Lower leg skin (tissue), 4 donors: ENCODE results near the gene IQCC. TPM values are rescaled to one million over a fixed set of nuclear protein-coding genes. Genes with fewer than 3 reads are reported as not detected.

Source experiments
- DNase-seq, 2 donors: peaks; one replicate each; pipeline ENCODE4 v3.0.0-alpha.2; 2019; ENCODE audit warnings: low spot score in 2 of 2
- H3K4me3 ChIP-seq: fragments of 200-600 bp; sonication (generic); 2 replicates; pipeline ENCODE4 v1.5.1; 2017; ENCODE audit warnings: mild to moderate bottlenecking, low read depth; ENCODE audit not compliant: poor library complexity, severe bottlenecking
- POLR2A ChIP-seq, 2 donors: fragments of 450-650 bp; IDR thresholded peaks; one replicate each; pipeline ENCODE4 v1.6.1; 2016 to 2017; ENCODE audit warnings: antibody characterized with exemption in 2 of 2, mild to moderate bottlenecking in 1 of 2, moderate library complexity in 1 of 2
- WGBS, 2 donors: methylation state at CpG; one replicate each; pipeline ENCODE4 v1.1.5; 2018; 5-methylcytosine and 5-hydroxymethylcytosine counted together
- intact Hi-C: fragments of 100-400 bp; cut with DNase I; formaldehyde crosslinking; loops from one replicate; pipeline ENCODE4 v1.15.0; 2023; ENCODE audit warnings: low total_unique reads
- total RNA-seq, 4 donors: library from RNA; depleted of rRNA; stranded (reverse); fragments of >200 nt; gene quantifications; one replicate each; pipeline ENCODE4 v1.1.0, GENCODE V29; 2016
- TF ChIP-seq, protein P1 (sequence below), 3 donors: fragments of 450-650 bp; IDR thresholded peaks; one replicate each; pipeline ENCODE4 v1.5.1; 2016; ENCODE audit warnings: antibody characterized with exemption in 3 of 3, mild to moderate bottlenecking in 3 of 3, moderate library complexity in 2 of 3

Gene IQCC
- total RNA-seq, 4 donors from 2014 or later = 3.4 to 6.5 (median 4.7) TPM

DNA sequence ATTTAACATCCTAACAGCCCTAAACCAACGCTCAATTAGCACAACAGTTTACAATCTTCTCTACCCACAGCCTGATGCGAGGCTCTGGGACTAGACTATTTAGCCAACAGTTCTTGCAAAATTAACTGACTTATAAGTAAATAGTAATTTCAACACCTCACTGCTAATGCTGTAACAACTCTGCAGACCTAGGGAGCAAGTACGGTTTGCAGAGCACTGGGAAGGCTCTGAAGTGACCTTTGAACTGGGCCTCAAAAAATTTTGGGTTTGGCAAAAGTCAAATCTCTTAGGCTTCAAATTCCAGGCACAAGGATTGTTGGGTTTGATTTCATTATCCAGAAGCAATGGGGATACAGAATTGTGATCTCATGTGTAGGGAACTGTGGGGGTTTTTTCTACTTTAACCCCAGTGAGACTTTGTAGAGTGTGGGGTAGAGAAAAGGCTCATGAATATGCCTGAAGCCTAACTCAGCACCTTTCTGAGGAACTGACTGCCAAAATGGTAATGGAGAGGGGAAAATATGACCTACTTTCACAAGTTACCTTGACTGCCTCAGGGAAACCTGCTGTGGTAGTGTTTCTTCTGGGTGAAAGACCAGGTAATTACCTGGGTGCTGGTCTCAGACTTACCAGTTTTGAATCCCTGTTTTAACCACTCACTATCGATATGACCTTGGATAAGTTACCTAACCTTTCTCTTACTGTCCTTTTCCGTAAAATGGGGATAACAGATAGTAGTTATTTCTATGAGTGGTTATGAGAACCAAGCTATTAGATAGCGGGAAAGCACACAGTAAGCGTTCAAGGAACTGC is 26.9 kb upstream of the IQCC start:
- DNase-seq = no peak
- WGBS, 2 donors = 71 to 75% methylated on average over 7 of the region's 7 CpGs
- intact Hi-C loops = no loop called here
- no peak overlapping the region for H3K4me3 ChIP-seq
- TF ChIP-seq, protein P1, sequence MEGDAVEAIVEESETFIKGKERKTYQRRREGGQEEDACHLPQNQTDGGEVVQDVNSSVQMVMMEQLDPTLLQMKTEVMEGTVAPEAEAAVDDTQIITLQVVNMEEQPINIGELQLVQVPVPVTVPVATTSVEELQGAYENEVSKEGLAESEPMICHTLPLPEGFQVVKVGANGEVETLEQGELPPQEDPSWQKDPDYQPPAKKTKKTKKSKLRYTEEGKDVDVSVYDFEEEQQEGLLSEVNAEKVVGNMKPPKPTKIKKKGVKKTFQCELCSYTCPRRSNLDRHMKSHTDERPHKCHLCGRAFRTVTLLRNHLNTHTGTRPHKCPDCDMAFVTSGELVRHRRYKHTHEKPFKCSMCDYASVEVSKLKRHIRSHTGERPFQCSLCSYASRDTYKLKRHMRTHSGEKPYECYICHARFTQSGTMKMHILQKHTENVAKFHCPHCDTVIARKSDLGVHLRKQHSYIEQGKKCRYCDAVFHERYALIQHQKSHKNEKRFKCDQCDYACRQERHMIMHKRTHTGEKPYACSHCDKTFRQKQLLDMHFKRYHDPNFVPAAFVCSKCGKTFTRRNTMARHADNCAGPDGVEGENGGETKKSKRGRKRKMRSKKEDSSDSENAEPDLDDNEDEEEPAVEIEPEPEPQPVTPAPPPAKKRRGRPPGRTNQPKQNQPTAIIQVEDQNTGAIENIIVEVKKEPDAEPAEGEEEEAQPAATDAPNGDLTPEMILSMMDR (IDR thresholded peaks at IDR 0.05) = no peak
- no peak for TF ChIP-seq POLR2A (IDR thresholded peaks at IDR 0.05)

DNA sequence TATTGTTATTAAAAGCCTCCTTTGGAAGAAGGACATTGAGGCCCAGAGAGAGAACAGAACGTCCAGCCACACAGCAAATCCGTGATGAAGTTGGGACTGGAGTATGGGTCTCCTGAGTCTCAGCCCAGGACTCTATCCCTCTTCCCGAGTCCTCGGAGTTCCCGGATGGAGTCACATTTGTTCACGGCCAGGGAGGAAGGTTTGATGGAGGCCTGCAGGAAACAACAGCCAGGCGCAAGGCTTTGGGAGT is 26.4 kb upstream of the IQCC start:
- no peak overlapping the region for H3K4me3 ChIP-seq
- intact Hi-C loops = no loop called here
- DNase-seq = no peak
- TF ChIP-seq POLR2A (IDR thresholded peaks at IDR 0.05) = no peak
- TF ChIP-seq, protein P1 (IDR thresholded peaks at IDR 0.05) = no peak
- 4 to 8% methylated on average over 7 of the region's 7 CpGs for WGBS, 2 donors

DNA sequence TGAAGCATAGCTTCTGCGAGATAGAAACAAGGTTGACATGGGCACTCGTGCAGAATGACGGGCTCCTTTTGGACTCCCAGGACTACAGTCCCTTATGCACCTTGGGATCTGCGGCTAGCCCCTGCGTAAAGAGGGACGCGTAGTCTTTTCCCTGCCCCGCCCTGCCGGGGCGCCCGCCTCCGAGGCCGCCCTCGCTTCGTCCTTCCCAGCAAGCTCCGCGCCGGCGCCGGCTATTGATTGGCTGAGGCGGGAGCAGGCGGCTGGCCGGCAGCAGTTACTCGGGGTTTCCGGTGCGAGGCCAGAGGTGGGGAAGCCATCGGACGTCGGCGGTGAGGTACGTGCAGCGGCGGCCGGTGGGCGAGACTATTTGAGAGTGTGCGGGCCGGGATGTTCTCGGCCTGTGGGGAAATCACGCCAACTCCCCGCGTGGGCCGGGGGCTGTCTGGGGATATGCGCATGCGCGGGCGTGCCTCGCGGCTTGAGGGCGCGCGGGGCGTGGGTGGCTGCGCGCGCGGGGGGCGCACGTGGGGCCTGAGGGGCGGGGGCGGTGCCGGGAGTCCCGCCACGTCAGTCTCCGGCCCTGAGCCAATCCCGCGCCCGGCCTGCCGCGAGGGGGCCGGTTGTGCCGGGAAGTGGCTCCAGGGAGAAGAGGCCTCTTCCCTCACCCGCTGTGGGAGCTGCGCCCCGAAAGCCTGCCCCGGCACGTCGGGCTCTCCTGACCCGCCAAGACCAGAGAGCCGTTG is 25.9 kb upstream of the IQCC start, which contains the start of gene TXLNA:
Gene TXLNA (plus strand): TSS at position 233 of the 743 bp plus-strand sequence. CDS start 671 bp downstream, outside the sequence.
- intact Hi-C loops = no loop called here
- TF ChIP-seq POLR2A (IDR thresholded peaks at IDR 0.05) = no peak
- TF ChIP-seq, protein P1 (IDR thresholded peaks at IDR 0.05) = no peak
- peak within 1 kb of the TSS; percentile 48 for H3K4me3 ChIP-seq
- DNase-seq = peak; percentile 90 to 98
- 0 to 1% methylated on average over 37 to 45 of the region's 79 CpGs for WGBS, 2 donors

DNA sequence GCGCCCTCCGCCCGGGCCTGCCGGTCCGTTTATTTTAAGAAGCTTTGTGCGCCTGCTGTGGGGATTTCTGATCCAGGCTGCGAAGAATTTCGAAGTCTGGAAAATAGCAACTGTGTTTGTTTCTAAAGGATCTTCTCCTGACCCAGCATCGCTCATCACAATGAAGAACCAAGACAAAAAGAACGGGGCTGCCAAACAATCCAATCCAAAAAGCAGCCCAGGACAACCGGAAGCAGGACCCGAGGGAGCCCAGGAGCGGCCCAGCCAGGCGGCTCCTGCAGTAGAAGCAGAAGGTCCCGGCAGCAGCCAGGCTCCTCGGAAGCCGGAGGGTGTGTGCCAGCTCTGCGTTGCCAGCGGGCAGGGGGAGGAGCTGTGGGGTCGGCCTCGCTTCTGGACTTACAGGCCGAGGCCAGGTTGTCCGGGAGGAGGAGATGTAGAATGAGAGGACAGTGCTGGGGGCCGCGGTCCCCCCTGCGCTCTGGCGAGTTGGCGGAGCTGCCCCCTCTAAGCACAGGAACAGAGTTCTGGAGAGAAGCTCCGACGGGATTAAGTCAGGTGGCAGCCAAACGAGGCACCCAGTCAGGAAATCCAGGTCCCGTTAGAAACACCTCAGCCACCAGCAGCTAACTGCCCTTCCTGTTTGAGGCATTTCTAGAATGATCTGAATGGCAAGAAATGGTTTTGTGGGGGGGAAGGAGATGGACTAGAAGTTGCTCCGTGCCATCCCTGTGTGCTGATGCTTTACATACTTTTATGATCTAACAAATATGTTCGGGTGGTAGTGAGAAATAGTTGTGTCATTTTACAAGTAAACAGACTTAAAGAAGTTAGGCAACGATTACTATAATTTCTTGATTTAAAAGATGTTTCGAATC is 25.0 kb upstream of the IQCC start:
- no peak for DNase-seq
- TF ChIP-seq POLR2A (IDR thresholded peaks at IDR 0.05) = no peak
- TF ChIP-seq, protein P1 (IDR thresholded peaks at IDR 0.05) = no peak

DNA sequence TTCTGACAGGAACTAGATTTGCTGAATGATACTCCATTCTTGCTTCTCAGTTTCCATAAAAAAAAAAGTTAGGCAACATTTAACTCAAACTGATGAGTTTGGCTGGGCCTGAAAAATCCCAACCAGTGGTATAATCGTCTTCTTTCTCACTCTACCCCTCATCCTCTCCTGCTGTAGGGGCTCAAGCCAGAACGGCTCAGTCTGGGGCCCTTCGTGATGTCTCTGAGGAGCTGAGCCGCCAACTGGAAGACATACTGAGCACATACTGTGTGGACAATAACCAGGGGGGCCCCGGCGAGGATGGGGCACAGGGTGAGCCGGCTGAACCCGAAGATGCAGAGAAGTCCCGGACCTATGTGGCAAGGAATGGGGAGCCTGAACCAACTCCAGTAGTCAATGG is 24.4 kb upstream of the IQCC start:
- intact Hi-C loops = no loop called here
- WGBS, 2 donors = 47 to 59% methylated on average over 9 of the region's 9 CpGs
- no peak for DNase-seq
- no peak for TF ChIP-seq POLR2A (IDR thresholded peaks at IDR 0.05)
- TF ChIP-seq, protein P1 (IDR thresholded peaks at IDR 0.05) = no peak
- H3K4me3 ChIP-seq = no peak overlapping the region

More for the DNA sequence above, 25.0 kb upstream of the IQCC start:
- peak overlapping the region; percentile 48 for H3K4me3 ChIP-seq
- WGBS, 2 donors = 3% methylated on average over 35 to 36 of the region's 36 CpGs
- intact Hi-C loops = no loop called here
